H1 (cell line): ENCODE measurements around the gene SRSF6. TPM values are rescaled to one million over a fixed set of nuclear protein-coding genes. Genes with fewer than 3 reads are reported as not detected.

Source experiments
- CREB1 ChIP-seq: IDR thresholded peaks from 2 replicates; pipeline ENCODE4 v1.6.1; 2012; ENCODE audit warnings: inconsistent platforms
- CTCF ChIP-seq, 3 experiments: IDR thresholded peaks; 1 replicate in 2 of 3; 2 replicates in 1 of 3; pipeline versions ENCODE4 v1.5.1 to v1.6.1; 2011; ENCODE audit warnings: low read length in 3 of 3, mild to moderate bottlenecking in 3 of 3, inconsistent platforms in 2 of 3, low read depth in 1 of 3, moderate library complexity in 1 of 3; ENCODE audit not compliant: insufficient read depth in 1 of 3; ENCODE audit errors: control extremely low read depth in 1 of 3
- GABPA ChIP-seq: IDR thresholded peaks from 2 replicates; pipeline ENCODE4 v1.6.1; 2011; ENCODE audit warnings: mild to moderate bottlenecking, low read length, moderate library complexity, borderline replicate concordance; ENCODE audit not compliant: insufficient read depth
- HDAC2 ChIP-seq, 2 experiments: fragments of 300-600 bp in 1 of 2; sonication (generic) in 1 of 2; IDR thresholded peaks; 2 replicates each; pipeline ENCODE4 v1.6.1; 2011 to 2012; ENCODE audit warnings: low read depth in 2 of 2, low read length in 2 of 2, mild to moderate bottlenecking in 2 of 2, moderate library complexity in 2 of 2, borderline replicate concordance in 1 of 2, inconsistent platforms in 1 of 2
- KDM1A ChIP-seq: fragments of 200-600, 300-600 bp; sonication (generic); IDR thresholded peaks from 2 replicates; pipeline ENCODE4 v1.7.1; 2016; ENCODE audit warnings: mild to moderate bottlenecking, low read length, borderline replicate concordance
- RFX5 ChIP-seq: IDR thresholded peaks from 2 replicates; pipeline ENCODE4 v1.6.1; 2011; ENCODE audit warnings: low read depth, low read length, improper control_type of control experiment, borderline replicate concordance
- RNF2 ChIP-seq: fragments of 200-900, 300-1000 bp; sonication (generic); IDR thresholded peaks from 2 replicates; pipeline ENCODE4 v1.7.1; 2016; ENCODE audit warnings: borderline replicate concordance, low read depth, mild to moderate bottlenecking, antibody characterized with exemption, low read length; ENCODE audit not compliant: poor library complexity, severe bottlenecking; ENCODE audit errors: missing control alignments
- SAP30 ChIP-seq: fragments of 300-600 bp; sonication (generic); IDR thresholded peaks from 2 replicates; pipeline ENCODE4 v1.7.1; 2012; ENCODE audit warnings: low read length, moderate library complexity, mild to moderate bottlenecking, inconsistent platforms; ENCODE audit not compliant: insufficient read depth, insufficient replicate concordance
- polyA plus RNA-seq, 7 experiments: library from polyadenylated mRNA; depleted of rRNA in 3 of 7; stranded (reverse) in 5 of 7; unstranded in 2 of 7; fragments of >200 nt in 5 of 7; fragments of 200-250 nt in 2 of 7; gene quantifications; 1 replicate in 5 of 7; 2 replicates in 1 of 7; 4 replicates in 1 of 7; pipeline versions ENCODE4 v1.2.1 to v1.2.3, GENCODE V29; 2011 to 2013; ENCODE audit warnings: missing spikeins in 2 of 7, mixed read lengths in 2 of 7
- total RNA-seq: library from RNA; stranded (reverse); fragmentation: NEBNext Ultra II Directional; extraction: Animal tissue kit (Norgen Biotek cat#: 25700); gene quantifications from 2 replicates; pipeline ENCODE4 v1.2.1, GENCODE V29; 2021

The SRSF6 gene
- total and polyA plus RNA-seq, 2 of the 8 experiments (the other 6 are each of a cell fraction or from before 2014, with no cell fraction given), result 48.0 to 171 TPM

GRCh38 chr20:43456809-43457639, 672 bp upstream of the SRSF6 start (continued):
- TF ChIP-seq CTCF (IDR thresholded peaks at IDR 0.05; ENCODE audit: control extremely low read depth in 1 of 3, insufficient read depth in 1 of 3, low read depth in 1 of 3, low read length in 3 of 3) (no peak), SAP30 (peak; percentile 24), GABPA (no peak), KDM1A (no peak), RFX5 (no peak), HDAC2 (IDR thresholded peaks at IDR 0.05; ENCODE audit: borderline replicate concordance in 1 of 2, low read depth in 2 of 2, low read length in 2 of 2) (no peak; a peak in 1 of 4 replicates), CREB1 (peak; percentile 26; the same call in 1 of the 2 replicates), RNF2 (no peak)
